Liver (tissue), 9 donors: Measurements from ENCODE around the gene PPM1N. TPM values are rescaled to one million over a fixed set of nuclear protein-coding genes. Genes with fewer than 3 reads are reported as not detected.

Experiments used
- DNase-seq: peaks from one replicate; pipeline ENCODE4 v3.0.0-alpha.2; 2017; ENCODE audit warnings: low spot score
- H3K27ac ChIP-seq, 2 donors: one replicate each; pipeline ENCODE4 v1.7.0; 2013; ENCODE audit warnings: inconsistent platforms in 2 of 2, low read length in 2 of 2, control low read depth in 1 of 2, low read depth in 1 of 2, mild to moderate bottlenecking in 1 of 2
- H3K27me3 ChIP-seq, 4 donors: one replicate each; pipeline versions ENCODE4 v1.6.1 to v1.7.0; 2013; ENCODE audit warnings: low read length in 3 of 4, inconsistent platforms in 1 of 4, mild to moderate bottlenecking in 1 of 4, moderate library complexity in 1 of 4; ENCODE audit not compliant: control insufficient read depth in 4 of 4, insufficient read depth in 4 of 4
- H3K36me3 ChIP-seq, 4 donors: one replicate each; pipeline versions ENCODE4 v1.6.1 to v1.7.0; 2013; ENCODE audit warnings: low read length in 3 of 4, mild to moderate bottlenecking in 3 of 4, low read depth in 1 of 4, moderate library complexity in 1 of 4; ENCODE audit not compliant: control insufficient read depth in 4 of 4, insufficient read depth in 3 of 4
- H3K4me1 ChIP-seq, 4 donors: one replicate each; pipeline versions ENCODE4 v1.6.1 to v1.7.0; 2013; ENCODE audit warnings: low read length in 3 of 4, mild to moderate bottlenecking in 3 of 4, moderate library complexity in 1 of 4; ENCODE audit not compliant: control insufficient read depth in 4 of 4, insufficient read depth in 4 of 4
- H3K4me3 ChIP-seq, 3 donors: one replicate each; pipeline versions ENCODE4 v1.6.1 to v1.7.0; 2013; ENCODE audit warnings: low read length in 3 of 3, control low read depth in 1 of 3, low read depth in 1 of 3, mild to moderate bottlenecking in 1 of 3
- H3K9ac ChIP-seq, 2 donors: one replicate each; pipeline ENCODE4 v1.7.0; 2013; ENCODE audit warnings: low read length in 2 of 2, mild to moderate bottlenecking in 2 of 2, moderate library complexity in 2 of 2, control low read depth in 1 of 2, low read depth in 1 of 2
- H3K9me3 ChIP-seq, 4 donors: one replicate each; pipeline versions ENCODE4 v1.6.1 to v1.7.0; 2013; ENCODE audit warnings: low read length in 3 of 4; ENCODE audit not compliant: control insufficient read depth in 4 of 4
- CTCF ChIP-seq: fragments of 150-350 bp; IDR thresholded peaks from 2 replicates; pipeline ENCODE4 v1.5.1; 2017; ENCODE audit warnings: improper control_type of control experiment, low read depth, low read length; ENCODE audit not compliant: missing input control
- EGR1 ChIP-seq, 2 donors: IDR thresholded peaks; 2 replicates each; pipeline ENCODE4 v1.6.1; 2016 to 2018; ENCODE audit warnings: antibody characterized with exemption in 2 of 2, low read depth in 2 of 2
- FOXA1 ChIP-seq: IDR thresholded peaks from 2 replicates; pipeline ENCODE4 v1.6.1; 2016; ENCODE audit warnings: antibody characterized with exemption
- FOXA2 ChIP-seq: IDR thresholded peaks from 2 replicates; pipeline ENCODE4 v1.6.1; 2016; ENCODE audit warnings: antibody characterized with exemption
- GABPA ChIP-seq, 2 donors: IDR thresholded peaks in 1 of 2; conservative IDR thresholded peaks in 1 of 2; 2 replicates each; pipeline ENCODE4 v1.6.1; 2016; ENCODE audit warnings: antibody characterized with exemption in 2 of 2, mild to moderate bottlenecking in 1 of 2, moderate library complexity in 1 of 2
- HNF4G ChIP-seq: IDR thresholded peaks from 2 replicates; pipeline ENCODE4 v1.6.1; 2016; ENCODE audit warnings: antibody characterized with exemption
- MAX ChIP-seq: IDR thresholded peaks from 2 replicates; pipeline ENCODE4 v1.6.1; 2016; ENCODE audit warnings: antibody characterized with exemption
- NR2F2 ChIP-seq: IDR thresholded peaks from 2 replicates; pipeline ENCODE4 v1.6.1; 2016; ENCODE audit warnings: antibody characterized with exemption
- REST ChIP-seq: IDR thresholded peaks from 2 replicates; pipeline ENCODE4 v1.6.1; 2016; ENCODE audit warnings: antibody characterized with exemption, mild to moderate bottlenecking
- RXRA ChIP-seq, 2 donors: IDR thresholded peaks; 2 replicates each; pipeline ENCODE4 v1.6.1; 2017 to 2018; ENCODE audit warnings: antibody characterized with exemption in 2 of 2, mild to moderate bottlenecking in 1 of 2
- SP1 ChIP-seq: IDR thresholded peaks from 2 replicates; pipeline ENCODE4 v1.6.1; 2018; ENCODE audit warnings: antibody characterized with exemption, mild to moderate bottlenecking
- TAF1 ChIP-seq: conservative IDR thresholded peaks from 2 replicates; pipeline ENCODE4 v1.6.1; 2016; ENCODE audit warnings: antibody characterized with exemption, mild to moderate bottlenecking
- YY1 ChIP-seq: IDR thresholded peaks from 2 replicates; pipeline ENCODE4 v1.6.1; 2016; ENCODE audit warnings: antibody characterized with exemption, mild to moderate bottlenecking
- ZBTB33 ChIP-seq: IDR thresholded peaks from 2 replicates; pipeline ENCODE4 v1.6.1; 2016; ENCODE audit warnings: antibody characterized with exemption
- WGBS: extraction: QIAGEN DNeasy Blood & Tissue Kit; methylation state at CpG from one replicate; pipeline ENCODE4 v1.1.7; 2013; 5-methylcytosine and 5-hydroxymethylcytosine counted together
- polyA plus RNA-seq, 2 donors: library from polyadenylated mRNA; stranded (reverse) in 1 of 2; unstranded in 1 of 2; fragments of 200-250 nt in 1 of 2; fragments of >200 nt in 1 of 2; fragmentation: Nextera tagmentation in 1 of 2; extraction: Ambion mirVana in 1 of 2; gene quantifications; one replicate each; pipeline versions ENCODE4 v1.2.1 to v1.2.3, GENCODE V29; 2013 to 2015
- total RNA-seq, 2 donors: library from RNA; depleted of rRNA; stranded (reverse); fragments of >200 nt; gene quantifications; one replicate each; pipeline ENCODE4 v1.2.3, GENCODE V29; 2014
- donor health status: healthy.
- donor health status: healthy.
- donor health status: healthy.
- donor health status: healthy.
- donor health status: healthy.

PPM1N gene
- total and polyA plus RNA-seq, 4 donors = 0.17 to 1.5 (median 0.47) TPM

GRCh38 chr19:45460807-45461347 is 37.4 kb upstream of the PPM1N start:
- WGBS = 56% methylated on average over 8 of the region's 8 CpGs
- Histone ChIP-seq H3K4me3 (no peak overlapping the region), H3K9me3 (no peaks in the 10 kb centered on the region), H3K4me1 (peaks cover 0 to 2% (median 0%) of the 10 kb centered on the region in 4 donors), H3K36me3 (no peaks in the 10 kb centered on the region), H3K9ac (no peak overlapping the region), H3K27me3 (no peaks in the 10 kb centered on the region), H3K27ac (no peak overlapping the region)
- no peak for TF ChIP-seq GABPA (IDR thresholded peaks at IDR 0.05 in 1 of 2, conservative IDR thresholded peaks at IDR 0.05 in 1 of 2)
- no peak for TF ChIP-seq MAX
- TF ChIP-seq CTCF = no peak
- TF ChIP-seq YY1 = no peak
- TF ChIP-seq TAF1 = no peak
- TF ChIP-seq EGR1 (IDR thresholded peaks at IDR 0.05; ENCODE audit: low read depth in 2 of 2) = no peak
- no peak for TF ChIP-seq FOXA2
- TF ChIP-seq REST = no peak
- DNase-seq = no peak

- Histone ChIP-seq H3K36me3 (no peaks in the 10 kb centered on the region), H3K27me3 (no peaks in the 10 kb centered on the region), H3K27ac (no peak overlapping the region), H3K9ac (no peak overlapping the region), H3K4me3 (no peak overlapping the region), H3K4me1 (peaks cover 0 to 5% (median 1%) of the 10 kb centered on the region in 4 donors), H3K9me3 (no peaks in the 10 kb centered on the region)
- no peak for TF ChIP-seq RXRA (IDR thresholded peaks at IDR 0.05)
- TF ChIP-seq GABPA (IDR thresholded peaks at IDR 0.05 in 1 of 2, conservative IDR thresholded peaks at IDR 0.05 in 1 of 2) = no peak
- TF ChIP-seq FOXA1 = no peak
- no peak for TF ChIP-seq NR2F2
- no peak for TF ChIP-seq ZBTB33
- TF ChIP-seq FOXA2 = no peak
- no peak for TF ChIP-seq MAX
- TF ChIP-seq REST = no peak
- no peak for TF ChIP-seq TAF1
- no peak for TF ChIP-seq SP1
- no peak for TF ChIP-seq HNF4G
- no peak for TF ChIP-seq YY1
- DNase-seq = no peak
- WGBS = 68% methylated on average over 4 of the region's 4 CpGs
Measured at GRCh38 chr19:45462174-45462573, 36.1 kb upstream of the PPM1N start.
